Keratinocyte (primary cell): ENCODE measurements around the gene CHRDL1.

Experiments
- EZH2 ChIP-seq: IDR thresholded peaks from one replicate; pipeline ENCODE4 v1.6.1; 2012; ENCODE audit warnings: inconsistent platforms, mild to moderate bottlenecking, low read length, moderate library complexity
- TF ChIP-seq, protein P1 (sequence below), 3 experiments: IDR thresholded peaks in 1 of 3; conservative IDR thresholded peaks in 1 of 3; optimal IDR thresholded peaks in 1 of 3; 2 replicates in 2 of 3; 3 replicates in 1 of 3; pipeline versions ENCODE3 to v1.5.1; 2011; ENCODE audit warnings: low read length in 3 of 3, mild to moderate bottlenecking in 3 of 3, moderate library complexity in 2 of 3, control low read depth in 1 of 3, inconsistent platforms in 1 of 3; ENCODE audit not compliant: insufficient read depth in 2 of 3; ENCODE audit errors: extremely low read depth in 1 of 3

GRCh38 chrX:110683925-110684324 lies 111.7 kb downstream of the CHRDL1 start:
- TF ChIP-seq, protein P1, sequence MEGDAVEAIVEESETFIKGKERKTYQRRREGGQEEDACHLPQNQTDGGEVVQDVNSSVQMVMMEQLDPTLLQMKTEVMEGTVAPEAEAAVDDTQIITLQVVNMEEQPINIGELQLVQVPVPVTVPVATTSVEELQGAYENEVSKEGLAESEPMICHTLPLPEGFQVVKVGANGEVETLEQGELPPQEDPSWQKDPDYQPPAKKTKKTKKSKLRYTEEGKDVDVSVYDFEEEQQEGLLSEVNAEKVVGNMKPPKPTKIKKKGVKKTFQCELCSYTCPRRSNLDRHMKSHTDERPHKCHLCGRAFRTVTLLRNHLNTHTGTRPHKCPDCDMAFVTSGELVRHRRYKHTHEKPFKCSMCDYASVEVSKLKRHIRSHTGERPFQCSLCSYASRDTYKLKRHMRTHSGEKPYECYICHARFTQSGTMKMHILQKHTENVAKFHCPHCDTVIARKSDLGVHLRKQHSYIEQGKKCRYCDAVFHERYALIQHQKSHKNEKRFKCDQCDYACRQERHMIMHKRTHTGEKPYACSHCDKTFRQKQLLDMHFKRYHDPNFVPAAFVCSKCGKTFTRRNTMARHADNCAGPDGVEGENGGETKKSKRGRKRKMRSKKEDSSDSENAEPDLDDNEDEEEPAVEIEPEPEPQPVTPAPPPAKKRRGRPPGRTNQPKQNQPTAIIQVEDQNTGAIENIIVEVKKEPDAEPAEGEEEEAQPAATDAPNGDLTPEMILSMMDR (optimal IDR thresholded peaks at IDR 0.05 in 1 of 3, IDR thresholded peaks at IDR 0.05 in 1 of 3, conservative IDR thresholded peaks at IDR 0.05 in 1 of 3; ENCODE audit: extremely low read depth in 1 of 3, insufficient read depth in 2 of 3, low read length in 3 of 3), result no peak
- TF ChIP-seq EZH2, result no peak
